ENCODE data around the gene SERPING1.

Gene SERPING1

GRCh38 chr11:57597461-57597915 lies at the start of gene SERPING1:
TSS of gene SERPING1 (plus strand) at chr11:57597685. CDS start at chr11:57598271, 586 bp downstream.
- no peak for DNase-seq

- no peak for DNase-seq
Measured at GRCh38 chr11:57547854-57548377, 49.6 kb upstream of the SERPING1 start.

- no peak for DNase-seq
Measured at GRCh38 chr11:57549983-57550382, 47.5 kb upstream of the SERPING1 start.

- DNase-seq: no peak
Measured at GRCh38 chr11:57551941-57552340, 45.5 kb upstream of the SERPING1 start.

GRCh38 chr11:57552479-57552878 lies 45.0 kb upstream of the SERPING1 start:
- DNase-seq: no peak

- no peak for DNase-seq
Measured at GRCh38 chr11:57555393-57555792, 42.1 kb upstream of the SERPING1 start.

GRCh38 chr11:57556041-57556440 lies 41.4 kb upstream of the SERPING1 start:
- no peak for DNase-seq

GRCh38 chr11:57560146-57560545 lies 37.3 kb upstream of the SERPING1 start:
- no peak for DNase-seq

GRCh38 chr11:57562596-57562995 lies 34.9 kb upstream of the SERPING1 start:
- DNase-seq: no peak

- no peak for DNase-seq
Measured at GRCh38 chr11:57566005-57566904, 31.2 kb upstream of the SERPING1 start.

GRCh38 chr11:57566905-57567514 lies 30.5 kb upstream of the SERPING1 start:
- no peak for DNase-seq

GRCh38 chr11:57567515-57568329 lies 29.8 kb upstream of the SERPING1 start, which contains the start of gene UBE2L6:
TSS of gene UBE2L6 (minus strand) at chr11:57567672. CDS start at chr11:57567611, 61 bp downstream.
- DNase-seq: peak; percentile 76

GRCh38 chr11:57568330-57568766 lies 29.1 kb upstream of the SERPING1 start:
- no peak for DNase-seq

- DNase-seq: no peak
Measured at GRCh38 chr11:57571606-57572005, 25.9 kb upstream of the SERPING1 start.

GRCh38 chr11:57574061-57574460 lies 23.4 kb upstream of the SERPING1 start:
- DNase-seq: no peak

- DNase-seq: no peak
Measured at GRCh38 chr11:57584341-57584740, 13.1 kb upstream of the SERPING1 start.

GRCh38 chr11:57585301-57585700 lies 12.2 kb upstream of the SERPING1 start:
- no peak for DNase-seq

GRCh38 chr11:57586711-57587245 lies 10.7 kb upstream of the SERPING1 start:
- no peak for DNase-seq

GRCh38 chr11:57588046-57588710 lies 9.3 kb upstream of the SERPING1 start:
- DNase-seq: no peak

GRCh38 chr11:57596266-57596885 lies 1.1 kb upstream of the SERPING1 start:
- no peak for DNase-seq

Data from NCI-H1105 treated with DMSO at 0.1 percent for 48 hours (cell line).